HEK293T (cell line): Measurements from ENCODE around the gene DBN1.

Experiments
- ARNT ChIP-seq: fragments of 450-650 bp; IDR thresholded peaks from 2 replicates; pipeline ENCODE4 v1.6.1; 2017; ENCODE audit warnings: mild to moderate bottlenecking
- BHLHE40 ChIP-seq: fragments of 450-650 bp; IDR thresholded peaks from 2 replicates; pipeline ENCODE4 v1.6.1; 2016; ENCODE audit warnings: mild to moderate bottlenecking, moderate library complexity, borderline replicate concordance
- ELF4 ChIP-seq: fragments of 450-650 bp; IDR thresholded peaks from 2 replicates; pipeline ENCODE4 v1.6.1; 2017; ENCODE audit warnings: antibody characterized with exemption
- FOXA1 ChIP-seq: fragments of 450-650 bp; IDR thresholded peaks from 2 replicates; pipeline ENCODE4 v1.6.1; 2016; ENCODE audit warnings: mild to moderate bottlenecking
- FOXK2 ChIP-seq: fragments of 450-650 bp; IDR thresholded peaks from 2 replicates; pipeline ENCODE4 v1.6.1; 2016; ENCODE audit warnings: mild to moderate bottlenecking
- FOXM1 ChIP-seq: fragments of 450-650 bp; IDR thresholded peaks from 2 replicates; pipeline ENCODE4 v1.6.1; 2017; ENCODE audit warnings: mild to moderate bottlenecking, borderline replicate concordance
- HDGF ChIP-seq: fragments of 450-650 bp; IDR thresholded peaks from 2 replicates; pipeline ENCODE4 v1.6.1; 2017; ENCODE audit warnings: antibody characterized with exemption, borderline replicate concordance
- NFRKB ChIP-seq: fragments of 450-650 bp; IDR thresholded peaks from 2 replicates; pipeline ENCODE4 v1.6.1; 2016; ENCODE audit warnings: mild to moderate bottlenecking, moderate library complexity
- SP1 ChIP-seq: fragments of 450-650 bp; IDR thresholded peaks from 2 replicates; pipeline ENCODE4 v1.6.1; 2017
- SUZ12 ChIP-seq: fragments of 450-650 bp; IDR thresholded peaks from 2 replicates; pipeline ENCODE4 v1.6.1; 2016; ENCODE audit warnings: mild to moderate bottlenecking
- TARDBP ChIP-seq: fragments of 450-650 bp; IDR thresholded peaks from 2 replicates; pipeline ENCODE4 v1.6.1; 2016
- ZNF384 ChIP-seq: fragments of 450-650 bp; IDR thresholded peaks from 2 replicates; pipeline ENCODE4 v1.6.1; 2016
- TF ChIP-seq, protein P1 (sequence below): fragments of 450-650 bp; IDR thresholded peaks from 2 replicates; pipeline ENCODE4 v1.6.1; 2016

DNA sequence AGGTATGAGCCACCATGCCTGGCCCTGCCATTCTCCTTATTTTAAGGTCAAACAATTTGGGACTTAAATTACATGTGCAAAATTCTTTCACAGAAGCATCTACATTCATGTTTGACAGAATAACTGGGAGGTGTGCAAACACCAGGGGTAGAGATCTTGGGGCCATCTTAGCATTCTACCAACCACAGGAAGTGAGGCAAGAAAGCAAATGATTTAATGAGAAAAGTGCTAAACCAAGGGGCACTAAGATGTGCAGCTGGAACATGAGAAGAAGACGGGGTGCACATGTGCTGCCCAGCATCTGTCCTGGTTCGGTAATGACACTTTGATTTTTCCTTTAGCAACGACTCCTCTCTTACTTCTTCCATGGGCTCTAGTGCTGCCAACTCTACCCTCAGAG is 62.9 kb downstream of the DBN1 start:
- TF ChIP-seq SUZ12 (no peak), ARNT (no peak), SP1 (no peak), BHLHE40 (no peak), FOXA1 (no peak), TARDBP (no peak), HDGF (no peak), FOXM1 (no peak), ZNF384 (no peak), ELF4 (no peak), FOXK2 (no peak), NFRKB (no peak)
- TF ChIP-seq, protein P1, sequence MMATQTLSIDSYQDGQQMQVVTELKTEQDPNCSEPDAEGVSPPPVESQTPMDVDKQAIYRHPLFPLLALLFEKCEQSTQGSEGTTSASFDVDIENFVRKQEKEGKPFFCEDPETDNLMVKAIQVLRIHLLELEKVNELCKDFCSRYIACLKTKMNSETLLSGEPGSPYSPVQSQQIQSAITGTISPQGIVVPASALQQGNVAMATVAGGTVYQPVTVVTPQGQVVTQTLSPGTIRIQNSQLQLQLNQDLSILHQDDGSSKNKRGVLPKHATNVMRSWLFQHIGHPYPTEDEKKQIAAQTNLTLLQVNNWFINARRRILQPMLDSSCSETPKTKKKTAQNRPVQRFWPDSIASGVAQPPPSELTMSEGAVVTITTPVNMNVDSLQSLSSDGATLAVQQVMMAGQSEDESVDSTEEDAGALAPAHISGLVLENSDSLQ, result no peak
